Kidney tubule cell (primary cell): Measurements from ENCODE around the gene RSPRY1.
A peak's percentile ranks its signal among the peaks of the same experiment; 100 is the strongest.

ENCODE experiments used
- DNase-seq: peaks from one replicate; pipeline ENCODE4 v3.0.0-alpha.2; 2018; ENCODE audit warnings: low spot score

RSPRY1 gene

GRCh38 chr16:57152096-57153093, 33.7 kb upstream of the RSPRY1 start:
- DNase-seq: no peak

GRCh38 chr16:57153841-57154240, 32.3 kb upstream of the RSPRY1 start:
- no peak for DNase-seq

GRCh38 chr16:57155702-57156350, 30.3 kb upstream of the RSPRY1 start:
- DNase-seq: no peak

GRCh38 chr16:57156351-57156703, 29.8 kb upstream of the RSPRY1 start:
- DNase-seq: no peak

- DNase-seq: no peak
These were observed 28.6 kb upstream of the RSPRY1 start for GRCh38 chr16:57157533-57157932.

GRCh38 chr16:57159447-57159846, 26.7 kb upstream of the RSPRY1 start:
- no peak for DNase-seq

- DNase-seq: no peak
These were observed 22.3 kb upstream of the RSPRY1 start for GRCh38 chr16:57163842-57164241.

- DNase-seq: no peak
These were observed 20.6 kb upstream of the RSPRY1 start for GRCh38 chr16:57165483-57165882.

- DNase-seq: no peak
These were observed 20.2 kb upstream of the RSPRY1 start for GRCh38 chr16:57165938-57166337.

- no peak for DNase-seq
These were observed 19.7 kb upstream of the RSPRY1 start for GRCh38 chr16:57166451-57166850.

GRCh38 chr16:57166951-57167350, 19.2 kb upstream of the RSPRY1 start:
- peak; percentile 67 for DNase-seq

GRCh38 chr16:57167538-57167937, 18.6 kb upstream of the RSPRY1 start:
- no peak for DNase-seq

GRCh38 chr16:57167953-57168352, 18.2 kb upstream of the RSPRY1 start:
- DNase-seq: peak; percentile 59

GRCh38 chr16:57169327-57169726, 16.8 kb upstream of the RSPRY1 start:
- DNase-seq: no peak

- no peak for DNase-seq
These were observed 13.3 kb upstream of the RSPRY1 start for GRCh38 chr16:57172721-57173290.

- peak; percentile 25 for DNase-seq
These were observed 10.2 kb upstream of the RSPRY1 start for GRCh38 chr16:57175896-57176295.

GRCh38 chr16:57178196-57178595, 7.9 kb upstream of the RSPRY1 start:
- DNase-seq: peak; percentile 23

- DNase-seq: no peak
These were observed 7.3 kb upstream of the RSPRY1 start for GRCh38 chr16:57178793-57179212.

- no peak for DNase-seq
These were observed 6.8 kb upstream of the RSPRY1 start for GRCh38 chr16:57179215-57179828.

GRCh38 chr16:57184113-57184512, 2.0 kb upstream of the RSPRY1 start:
- no peak for DNase-seq

- DNase-seq: no peak
These were observed 1.2 kb upstream of the RSPRY1 start for GRCh38 chr16:57184887-57185445.

GRCh38 chr16:57185446-57185944, 634 bp upstream of the RSPRY1 start:
- DNase-seq: peak; percentile 78
